GM23248 (cell line): ENCODE measurements around the gene VSTM2B. TPM values are rescaled to one million over a fixed set of nuclear protein-coding genes. Genes with fewer than 3 reads are reported as not detected.
A peak's percentile ranks its signal among the peaks of the same experiment; 100 is the strongest.

Source experiments
- DNase-seq: peaks from one replicate; pipeline ENCODE4 v3.0.0-alpha.2; 2015
- H2AFZ ChIP-seq: fragments of 200-600 bp; sonication (generic); 2 replicates; pipeline ENCODE4 v1.6.1; 2016; ENCODE audit warnings: antibody characterized with exemption
- H3F3A ChIP-seq: fragments of 200-600 bp; sonication (generic); 2 replicates; pipeline ENCODE4 v1.6.1; 2016; ENCODE audit warnings: mild to moderate bottlenecking, antibody characterized with exemption, mixed run types; ENCODE audit not compliant: insufficient read depth
- H3K27ac ChIP-seq: fragments of 200-600 bp; sonication (generic); 2 replicates; pipeline ENCODE4 v1.5.1; 2016; ENCODE audit warnings: mild to moderate bottlenecking
- H3K27me3 ChIP-seq: fragments of 200-600 bp; sonication (generic); replicated peaks from 2 replicates; pipeline ENCODE4 v1.6.1; 2016; ENCODE audit warnings: mild to moderate bottlenecking; ENCODE audit not compliant: insufficient read depth
- H3K36me3 ChIP-seq: fragments of 200-600 bp; sonication (generic); 2 replicates; pipeline ENCODE4 v1.6.1; 2016; ENCODE audit warnings: low read depth, mild to moderate bottlenecking
- H3K4me1 ChIP-seq: fragments of 200-600 bp; sonication (generic); 2 replicates; pipeline ENCODE4 v1.6.1; 2016; ENCODE audit warnings: mild to moderate bottlenecking; ENCODE audit not compliant: insufficient read depth
- H3K4me2 ChIP-seq: fragments of 200-600 bp; sonication (generic); one replicate; pipeline ENCODE4 v1.6.1; 2016; ENCODE audit warnings: mild to moderate bottlenecking; ENCODE audit not compliant: unreplicated experiment
- H3K4me3 ChIP-seq: fragments of 200-600 bp; sonication (generic); 2 replicates; pipeline ENCODE4 v1.5.1; 2016; ENCODE audit warnings: mild to moderate bottlenecking
- H3K79me2 ChIP-seq: fragments of 200-600 bp; sonication (generic); 2 replicates; pipeline ENCODE4 v1.6.1; 2016; ENCODE audit warnings: mild to moderate bottlenecking; ENCODE audit not compliant: insufficient read depth
- H3K9ac ChIP-seq: fragments of 200-600 bp; sonication (generic); 2 replicates; pipeline ENCODE4 v1.6.1; 2016; ENCODE audit warnings: mild to moderate bottlenecking
- H3K9me2 ChIP-seq: fragments of 200-600 bp; sonication (generic); 2 replicates; pipeline ENCODE4 v1.6.1; 2016; ENCODE audit warnings: mixed run types, mild to moderate bottlenecking, moderate library complexity; ENCODE audit not compliant: insufficient read depth
- H3K9me3 ChIP-seq: fragments of 200-600 bp; sonication (generic); one replicate; pipeline ENCODE4 v1.6.1; 2017; ENCODE audit warnings: low read depth
- H4K20me1 ChIP-seq: fragments of 200-600 bp; sonication (generic); 2 replicates; pipeline ENCODE4 v1.6.0; 2016; ENCODE audit not compliant: insufficient read depth
- EZH2 ChIP-seq: fragments of 200-600 bp; sonication (generic); IDR thresholded peaks from 2 replicates; pipeline ENCODE4 v1.6.1; 2018; ENCODE audit warnings: antibody characterized with exemption, mild to moderate bottlenecking; ENCODE audit not compliant: insufficient read depth, poor library complexity, severe bottlenecking
- EZH2phosphoT487 ChIP-seq: fragments of 200-600 bp; sonication (generic); IDR thresholded peaks from 2 replicates; pipeline ENCODE4 v1.6.1; 2018; ENCODE audit warnings: antibody characterized with exemption, moderate library complexity, mild to moderate bottlenecking, low read depth; ENCODE audit not compliant: insufficient read depth
- WGBS, 2 experiments: methylation state at CpG; one replicate each; pipeline ENCODE4 v1.1.6; 2015 to 2017; ENCODE audit warnings: low lambda C conversion rate in 2 of 2, low coverage in 1 of 2; ENCODE audit errors: missing lambda C conversion rate in 2 of 2; 5-methylcytosine and 5-hydroxymethylcytosine counted together
- in situ Hi-C: fragments of 300-500 bp; cut with MboI; formaldehyde crosslinking; loops from 2 replicates; pipeline ENCODE4 v1.15.0; 2020
- polyA plus RNA-seq: library from polyadenylated mRNA; unstranded; fragments of >200 nt; fragmentation: Nextera tagmentation; extraction: Ambion mirVana; gene quantifications from 2 replicates; pipeline ENCODE4 v1.2.1, GENCODE V29; 2016
- total RNA-seq: library from RNA; depleted of rRNA; stranded (reverse); fragments of >200 nt; shearing (Covaris generic); gene quantifications from 2 replicates; pipeline ENCODE4 v1.2.3, GENCODE V29; 2014

Gene VSTM2B
- total and polyA plus RNA-seq, 2 experiments from 2014 or later, result not detected

- no peak for TF ChIP-seq EZH2
- TF ChIP-seq EZH2phosphoT487, result no peak
- H3F3A ChIP-seq, result no peaks in the 10 kb centered on the region
- H4K20me1 ChIP-seq, result no peaks in the 10 kb centered on the region
- H3K4me1 ChIP-seq, result no peaks in the 10 kb centered on the region
- no peak overlapping the region for H3K4me3 ChIP-seq
- H3K79me2 ChIP-seq, result no peaks in the 10 kb centered on the region
- no peaks in the 10 kb centered on the region for H3K9me3 ChIP-seq
- no peaks in the 10 kb centered on the region for H3K36me3 ChIP-seq
- no peaks in the 10 kb centered on the region for H3K9me2 ChIP-seq
- H3K27ac ChIP-seq, result no peak overlapping the region
- WGBS, 2 experiments, result 39 to 41% methylated on average over 8 of the region's 8 CpGs
- peak; percentile 6 for DNase-seq
- H3K27me3 ChIP-seq, result no peaks in the 10 kb centered on the region
- H2AFZ ChIP-seq, result no peak overlapping the region
- in situ Hi-C loops, result no loop called here
- H3K9ac ChIP-seq, result no peak overlapping the region
- no peak overlapping the region for H3K4me2 ChIP-seq
These were observed 11.1 kb upstream of the VSTM2B start for GRCh38 chr19:29514525-29515232.

DNA sequence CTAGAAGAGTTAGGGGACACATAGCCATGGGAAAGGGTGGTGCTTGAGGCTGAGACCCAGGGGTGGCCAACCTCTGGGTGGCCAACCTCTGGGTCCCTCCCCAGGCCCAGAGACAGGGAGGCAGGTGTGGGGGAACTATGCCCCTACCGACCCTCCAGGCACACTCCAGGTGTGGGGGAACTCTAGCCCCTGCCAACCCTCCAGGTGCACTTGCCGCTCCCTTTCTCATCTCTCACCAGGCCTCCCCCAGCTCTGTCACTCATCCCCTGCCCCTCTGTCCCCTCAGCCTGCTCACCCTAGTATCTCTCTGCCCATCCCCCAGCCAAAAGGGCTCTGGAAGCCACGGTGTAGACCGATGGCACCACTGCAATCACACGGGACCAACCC, 10.6 kb upstream of the VSTM2B start:
- 36 to 50% methylated on average over 4 to 5 of the region's 5 CpGs for WGBS, 2 experiments
- TF ChIP-seq EZH2 (no peak), EZH2phosphoT487 (no peak)
- Histone ChIP-seq H3K4me1 (no peaks in the 10 kb centered on the region), H4K20me1 (no peaks in the 10 kb centered on the region), H3K9me2 (no peaks in the 10 kb centered on the region), H2AFZ (no peak overlapping the region), H3F3A (no peaks in the 10 kb centered on the region), H3K36me3 (no peaks in the 10 kb centered on the region), H3K4me2 (no peak overlapping the region), H3K27ac (no peak overlapping the region), H3K79me2 (no peaks in the 10 kb centered on the region), H3K9ac (no peak overlapping the region), H3K4me3 (no peak overlapping the region), H3K27me3 (no peaks in the 10 kb centered on the region), H3K9me3 (no peaks in the 10 kb centered on the region)
- in situ Hi-C loops, result no loop called here
- DNase-seq, result no peak

GRCh38 chr19:29515706-29516357, 10.0 kb upstream of the VSTM2B start:
- H3K4me2 ChIP-seq, result no peak overlapping the region
- H3K79me2 ChIP-seq, result no peaks in the 10 kb centered on the region
- no peak overlapping the region for H3K9ac ChIP-seq
- H3K4me3 ChIP-seq, result no peak overlapping the region
- H3K4me1 ChIP-seq, result no peaks in the 10 kb centered on the region
- no peak overlapping the region for H3K27ac ChIP-seq
- H4K20me1 ChIP-seq, result no peaks in the 10 kb centered on the region
- WGBS, 2 experiments, result 53 to 60% methylated on average over 19 of the region's 19 CpGs
- H3K9me2 ChIP-seq, result no peaks in the 10 kb centered on the region
- in situ Hi-C loops, result no loop called here
- H3K9me3 ChIP-seq, result no peaks in the 10 kb centered on the region
- no peak overlapping the region for H2AFZ ChIP-seq
- no peaks in the 10 kb centered on the region for H3F3A ChIP-seq
- no peaks in the 10 kb centered on the region for H3K36me3 ChIP-seq
- DNase-seq, result no peak
- no peaks in the 10 kb centered on the region for H3K27me3 ChIP-seq
- TF ChIP-seq EZH2 (no peak), EZH2phosphoT487 (no peak)

DNA sequence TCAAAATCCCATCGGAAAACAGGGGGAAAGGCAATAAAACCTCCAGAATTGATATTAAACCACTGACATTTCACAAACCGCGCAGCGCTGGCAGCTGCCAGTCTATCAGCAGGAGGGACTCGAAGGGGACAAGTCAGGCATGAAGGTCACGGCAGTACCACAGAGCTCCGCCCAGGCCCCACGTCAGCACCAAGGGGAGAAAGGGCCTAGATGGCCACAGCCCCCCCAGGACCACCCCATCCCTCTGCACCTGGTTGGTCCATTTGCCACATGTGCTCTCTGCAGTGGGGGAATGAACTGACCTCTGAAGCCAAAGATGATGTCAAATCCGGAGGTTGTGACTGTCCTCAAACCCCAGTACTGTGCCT, 9.5 kb upstream of the VSTM2B start:
- Histone ChIP-seq H3K36me3 (no peaks in the 10 kb centered on the region), H3K4me3 (no peak overlapping the region), H4K20me1 (no peaks in the 10 kb centered on the region), H3K4me1 (no peaks in the 10 kb centered on the region), H2AFZ (no peak overlapping the region), H3K79me2 (no peaks in the 10 kb centered on the region), H3K27me3 (no peaks in the 10 kb centered on the region), H3F3A (no peaks in the 10 kb centered on the region), H3K9me2 (no peaks in the 10 kb centered on the region), H3K27ac (no peak overlapping the region), H3K9me3 (no peaks in the 10 kb centered on the region), H3K4me2 (no peak overlapping the region), H3K9ac (no peak overlapping the region)
- no peak for DNase-seq
- in situ Hi-C loops, result no loop called here
- no peak for TF ChIP-seq EZH2phosphoT487
- TF ChIP-seq EZH2, result no peak
- WGBS, 2 experiments, result 54 to 61% methylated on average over 8 to 9 of the region's 9 CpGs
